ENCODE data around the gene TRIAP1.
"Not testable (repeated sequence)": the region's sequence is repeated elsewhere in the genome, so short reads cannot be mapped to it uniquely, and the experiment has no call there.

Gene TRIAP1

GRCh38 chr12:120488057-120488640 lies 42.0 kb upstream of the TRIAP1 start:
- no peaks in the 10 kb centered on the region for H4K20me1 ChIP-seq (ENCODE audit: insufficient read depth, low read length, poor library complexity, severe bottlenecking)
- H2AFZ ChIP-seq (ENCODE audit: low read length) = no peak overlapping the region
- no peaks in the 10 kb centered on the region for H3K36me3 ChIP-seq (ENCODE audit: insufficient read depth, low read length)
- H3K4me1 ChIP-seq (ENCODE audit: insufficient read depth, low read length, poor library complexity, severe bottlenecking) = peaks cover 4% of the 10 kb centered on the region
- H3K9me2 ChIP-seq (replicated peaks; ENCODE audit: low read depth, low read length) = no peaks in the 10 kb centered on the region
- H3F3A ChIP-seq (ENCODE audit: low read depth) = no peaks in the 10 kb centered on the region
- H3K27me3 ChIP-seq (ENCODE audit: insufficient read depth, low read length, poor library complexity, severe bottlenecking) = no peaks in the 10 kb centered on the region
- TF ChIP-seq CTCF (conservative IDR thresholded peaks at IDR 0.05; ENCODE audit: low read length) = no peak
- TF ChIP-seq EZH2phosphoT487 (IDR thresholded peaks at IDR 0.05; ENCODE audit: borderline replicate concordance) = no peak
- no peak overlapping the region for H3K9ac ChIP-seq (ENCODE audit: low read depth, low read length, poor library complexity, severe bottlenecking)
- no peaks in the 10 kb centered on the region for H3K9me3 ChIP-seq (ENCODE audit: insufficient read depth, low read depth, low read length)
- H3K4me3 ChIP-seq (ENCODE audit: low read length, poor library complexity, severe bottlenecking) = no peak overlapping the region
- H3K79me2 ChIP-seq (ENCODE audit: insufficient read depth, low read length) = no peaks in the 10 kb centered on the region
- no peak overlapping the region for H3K4me2 ChIP-seq (ENCODE audit: low read depth, low read length, poor library complexity, severe bottlenecking)

GRCh38 chr12:120487552-120487951 lies 41.4 kb upstream of the TRIAP1 start:
- H3K4me1 ChIP-seq (ENCODE audit: insufficient read depth, low read length, poor library complexity, severe bottlenecking); H3F3A ChIP-seq (ENCODE audit: low read depth); H3K4me3 ChIP-seq (ENCODE audit: low read length, poor library complexity, severe bottlenecking); H3K9ac ChIP-seq (ENCODE audit: low read depth, low read length, poor library complexity, severe bottlenecking); H3K27me3 ChIP-seq (ENCODE audit: insufficient read depth, low read length, poor library complexity, severe bottlenecking); H3K79me2 ChIP-seq (ENCODE audit: insufficient read depth, low read length); H3K36me3 ChIP-seq (ENCODE audit: insufficient read depth, low read length); H3K9me2 ChIP-seq (replicated peaks; ENCODE audit: low read depth, low read length); H3K9me3 ChIP-seq (ENCODE audit: insufficient read depth, low read depth, low read length); H3K4me2 ChIP-seq (ENCODE audit: low read depth, low read length, poor library complexity, severe bottlenecking); H4K20me1 ChIP-seq (ENCODE audit: insufficient read depth, low read length, poor library complexity, severe bottlenecking); H2AFZ ChIP-seq (ENCODE audit: low read length): not testable (repeated sequence)

- no peaks in the 10 kb centered on the region for H3K79me2 ChIP-seq (ENCODE audit: insufficient read depth, low read length)
- H3K27me3 ChIP-seq (ENCODE audit: insufficient read depth, low read length, poor library complexity, severe bottlenecking) = no peaks in the 10 kb centered on the region
- peaks cover 7% of the 10 kb centered on the region for H3K4me1 ChIP-seq (ENCODE audit: insufficient read depth, low read length, poor library complexity, severe bottlenecking)
- no peak overlapping the region for H3K9ac ChIP-seq (ENCODE audit: low read depth, low read length, poor library complexity, severe bottlenecking)
- H3F3A ChIP-seq (ENCODE audit: low read depth) = no peaks in the 10 kb centered on the region
- H3K4me3 ChIP-seq (ENCODE audit: low read length, poor library complexity, severe bottlenecking) = no peak overlapping the region
- H3K36me3 ChIP-seq (ENCODE audit: insufficient read depth, low read length) = no peaks in the 10 kb centered on the region
- H3K9me3 ChIP-seq (ENCODE audit: insufficient read depth, low read depth, low read length) = no peaks in the 10 kb centered on the region
- no peaks in the 10 kb centered on the region for H3K9me2 ChIP-seq (replicated peaks; ENCODE audit: low read depth, low read length)
- H3K4me2 ChIP-seq (ENCODE audit: low read depth, low read length, poor library complexity, severe bottlenecking) = no peak overlapping the region
- H4K20me1 ChIP-seq (ENCODE audit: insufficient read depth, low read length, poor library complexity, severe bottlenecking) = no peaks in the 10 kb centered on the region
- TF ChIP-seq EZH2phosphoT487 (IDR thresholded peaks at IDR 0.05; ENCODE audit: borderline replicate concordance) = no peak
- TF ChIP-seq CTCF (conservative IDR thresholded peaks at IDR 0.05; ENCODE audit: low read length) = no peak
- no peak overlapping the region for H2AFZ ChIP-seq (ENCODE audit: low read length)
Observed at GRCh38 chr12:120485961-120486881, 40.0 kb upstream of the TRIAP1 start.
